Endometrial microvascular endothelial cells (primary cell): Measurements from ENCODE around the gene PIERCE2. TPM values are rescaled to one million over a fixed set of nuclear protein-coding genes. Genes with fewer than 3 reads are reported as not detected.
"Not testable (repeated sequence)": the region's sequence is repeated elsewhere in the genome, so short reads cannot be mapped to it uniquely, and the experiment has no call there.

Source experiments
- in situ Hi-C: cut with HindIII; loops from 2 replicates; pipeline ENCODE4 v1.10.0; 2017; ENCODE audit warnings: low sequenced_read_pairs, low pct_unique_long_range_greater_than_20kb; ENCODE audit errors: inconsistent ontology term
- total RNA-seq: library from RNA; depleted of rRNA; stranded (reverse); fragments of >200 nt; gene quantifications from one replicate; pipeline ENCODE4 v1.2.3, GENCODE V29; 2015; ENCODE audit errors: inconsistent ontology term

The PIERCE2 gene
- total RNA-seq, 1 donor from 2014 or later: not detected

- in situ Hi-C loops: no loop called here
Measured at GRCh38 chr15:55420171-55420866, 12.0 kb downstream of the PIERCE2 start.

GRCh38 chr15:55422089-55422488 is 13.8 kb downstream of the PIERCE2 start:
- in situ Hi-C loops: no loop called here

GRCh38 chr15:55434989-55435825 is 26.9 kb downstream of the PIERCE2 start:
- in situ Hi-C loops: no loop called here

GRCh38 chr15:55443141-55443540 is 34.8 kb downstream of the PIERCE2 start:
- in situ Hi-C loops: not testable (repeated sequence)

- in situ Hi-C loops: not testable (repeated sequence)
Measured at GRCh38 chr15:55445936-55446335, 37.6 kb downstream of the PIERCE2 start.

- in situ Hi-C loops: not testable (repeated sequence)
Measured at GRCh38 chr15:55446379-55447029, 38.2 kb downstream of the PIERCE2 start.

- in situ Hi-C loops: not testable (repeated sequence)
Measured at GRCh38 chr15:55447030-55447394, 38.7 kb downstream of the PIERCE2 start.

- in situ Hi-C loops: no loop called here
Measured at GRCh38 chr15:55457401-55458022, 49.2 kb downstream of the PIERCE2 start.

- in situ Hi-C loops: no loop called here
Measured at GRCh38 chr15:55461447-55461846, 53.2 kb downstream of the PIERCE2 start.

- in situ Hi-C loops: no loop called here
Measured at GRCh38 chr15:55468321-55468720, 60.0 kb downstream of the PIERCE2 start.

Other genes with a start within 250 kb of the PIERCE2 start
- 53.0 TPM for gene RSL24D1, start 211.6 kb upstream of the PIERCE2 start, total RNA-seq
- gene RAB27A, start 118.7 kb upstream of the PIERCE2 start, total RNA-seq: 10.0 TPM
- gene PIGBOS1, start 89.4 kb upstream of the PIERCE2 start, total RNA-seq: 5.4 TPM
- gene PIGB, start 89.3 kb upstream of the PIERCE2 start, total RNA-seq: 16.7 TPM
- 29.8 TPM for gene CCPG1, start 136 bp upstream of the PIERCE2 start, total RNA-seq
- gene DNAAF4, start 99.7 kb downstream of the PIERCE2 start, total RNA-seq: 0.65 TPM
- gene PYGO1, start 179.8 kb downstream of the PIERCE2 start, total RNA-seq: 2.3 TPM